Body of pancreas (tissue), 4 donors: ENCODE data around the gene BLOC1S5. TPM values are rescaled to one million over a fixed set of nuclear protein-coding genes. Genes with fewer than 3 reads are reported as not detected.

Source experiments
- ATAC-seq: fragments of 150-250 bp; one replicate; pipeline ENCODE4 v1.9.1; 2016
- DNase-seq, 4 donors: peaks; one replicate each; pipeline ENCODE4 v3.0.0-alpha.2; 2019
- H3K27ac ChIP-seq, 4 donors: fragments of 200-600 bp; sonication (generic); 1 replicate in 3 of 4; 2 replicates in 1 of 4; pipeline versions ENCODE4 v1.5.1 to v1.6.1; 2016 to 2019; ENCODE audit warnings: mild to moderate bottlenecking in 1 of 4, mixed read lengths in 1 of 4, moderate library complexity in 1 of 4
- H3K27me3 ChIP-seq, 2 donors: fragments of 200-600 bp; sonication (generic); one replicate each; pipeline ENCODE4 v1.6.0; 2016; ENCODE audit warnings: mild to moderate bottlenecking in 1 of 2
- H3K36me3 ChIP-seq, 2 donors: fragments of 200-600 bp; sonication (generic); replicated peaks in 1 of 2; 2 replicates each; pipeline ENCODE4 v1.5.1; 2016; ENCODE audit warnings: low read depth in 2 of 2; ENCODE audit not compliant: insufficient read depth in 1 of 2
- H3K4me1 ChIP-seq: fragments of 200-600 bp; sonication (generic); one replicate; pipeline ENCODE4 v1.6.0; 2016
- H3K4me3 ChIP-seq, 2 donors: fragments of 200-600 bp; sonication (generic); 1 replicate in 1 of 2; 2 replicates in 1 of 2; pipeline ENCODE4 v1.5.1; 2016 to 2019
- H3K9me3 ChIP-seq, 3 donors: fragments of 200-600 bp; sonication (generic); 1 replicate in 2 of 3; 2 replicates in 1 of 3; pipeline ENCODE4 v1.5.1; 2016
- CTCF ChIP-seq, 7 experiments: fragments of 450-650 bp in 4 of 7; fragments of 200-600 bp in 3 of 7; sonication (generic) in 3 of 7; IDR thresholded peaks; one replicate each; pipeline ENCODE4 v1.5.1; 2016 to 2019; ENCODE audit warnings: antibody characterized with exemption in 7 of 7
- POLR2A ChIP-seq, 3 donors: fragments of 450-650 bp; IDR thresholded peaks; one replicate each; pipeline ENCODE4 v1.6.1; 2016; ENCODE audit warnings: antibody characterized with exemption in 3 of 3, mild to moderate bottlenecking in 2 of 3
- WGBS, 2 donors: methylation state at CpG; one replicate each; pipeline ENCODE4 v1.1.5; 2017; 5-methylcytosine and 5-hydroxymethylcytosine counted together
- intact Hi-C: fragments of 100-400 bp; cut with DNase I; formaldehyde crosslinking; loops from one replicate; pipeline ENCODE4 v1.15.1; 2023
- total RNA-seq, 2 donors: library from RNA; depleted of rRNA; stranded (reverse); fragments of >200 nt; gene quantifications; one replicate each; pipeline ENCODE4 v1.1.0, GENCODE V29; 2016

The BLOC1S5 gene
- total RNA-seq, 2 donors from 2014 or later, result 2.6 to 4.4 TPM

DNA sequence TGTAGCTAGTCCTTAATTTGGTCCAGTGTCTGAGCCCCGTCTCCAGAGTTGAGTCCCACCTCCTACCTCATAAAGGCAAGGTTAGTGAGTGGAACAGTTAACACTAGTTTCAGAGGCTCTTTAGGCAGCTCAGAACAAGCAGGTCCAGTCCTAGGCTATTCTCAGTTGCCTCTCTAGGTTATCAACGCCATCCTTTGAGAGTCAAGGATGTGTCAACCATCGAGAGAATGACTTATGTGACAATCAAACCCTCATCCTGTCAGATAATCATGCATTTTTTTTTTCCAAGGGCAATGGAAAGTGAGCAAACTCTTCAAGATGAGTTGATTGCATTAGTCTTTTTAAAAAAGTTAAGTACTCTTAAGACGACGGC, 89.6 kb downstream of the BLOC1S5 start:
- H3K27me3 ChIP-seq, result no peaks in the 10 kb centered on the region
- H3K4me3 ChIP-seq, result no peak overlapping the region
- TF ChIP-seq CTCF (IDR thresholded peaks at IDR 0.05), result no peak
- no peak for TF ChIP-seq POLR2A (IDR thresholded peaks at IDR 0.05)
- H3K36me3 ChIP-seq, result no peaks in the 10 kb centered on the region
- intact Hi-C loops, result no loop called here
- no peaks in the 10 kb centered on the region for H3K9me3 ChIP-seq
- peak overlapping the region in 2 of 4 donors; percentile 2 to 19 for H3K27ac ChIP-seq
- ATAC-seq, result no peak
- 63% methylated on average over 5 of the region's 5 CpGs for WGBS, 2 donors
- peaks cover 18% of the 10 kb centered on the region for H3K4me1 ChIP-seq
- DNase-seq, result no peak

- 68 to 75% methylated on average over 2 of the region's 2 CpGs for WGBS, 2 donors
Measured at GRCh38 chr6:7973584-7973983, 90.6 kb downstream of the BLOC1S5 start.

DNA sequence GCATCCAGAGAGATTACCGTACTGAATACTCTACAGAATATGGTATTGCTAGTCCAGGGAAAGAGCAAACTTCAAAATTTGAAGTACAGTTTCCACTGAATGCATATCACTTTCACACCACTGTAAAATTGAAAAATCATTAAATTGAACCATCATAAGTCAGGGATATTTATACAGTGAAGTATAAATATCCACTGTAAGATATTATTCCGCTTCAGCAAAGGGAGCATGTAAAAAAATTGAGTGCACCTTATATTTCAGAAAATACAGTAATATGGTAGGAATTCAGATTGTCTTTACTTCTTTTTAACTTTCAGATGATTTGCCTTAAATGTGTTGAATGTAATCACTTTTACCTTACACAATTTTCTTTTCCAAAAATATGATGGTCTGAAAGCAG, 92.7 kb downstream of the BLOC1S5 start:
- Histone ChIP-seq H3K4me3 (no peak overlapping the region), H3K27ac (no peak overlapping the region), H3K4me1 (peaks cover 18% of the 10 kb centered on the region), H3K36me3 (no peaks in the 10 kb centered on the region), H3K27me3 (no peaks in the 10 kb centered on the region), H3K9me3 (no peaks in the 10 kb centered on the region)
- 93 to 96% methylated on average over 2 of the region's 2 CpGs for WGBS, 2 donors
- TF ChIP-seq POLR2A (IDR thresholded peaks at IDR 0.05), result no peak
- TF ChIP-seq CTCF (IDR thresholded peaks at IDR 0.05), result no peak
- intact Hi-C loops, result no loop called here
- no peak for DNase-seq
- ATAC-seq, result no peak

More at GRCh38 chr6:7973584-7973983, 90.6 kb downstream of the BLOC1S5 start:
- no peaks in the 10 kb centered on the region for H3K27me3 ChIP-seq
- DNase-seq, result no peak
- H3K27ac ChIP-seq, result no peak overlapping the region
- no peak for TF ChIP-seq CTCF (IDR thresholded peaks at IDR 0.05)
- no peak for TF ChIP-seq POLR2A (IDR thresholded peaks at IDR 0.05)
- ATAC-seq, result no peak
- H3K4me1 ChIP-seq, result peaks cover 18% of the 10 kb centered on the region
- no peak overlapping the region for H3K4me3 ChIP-seq
- intact Hi-C loops, result no loop called here
- H3K36me3 ChIP-seq, result no peaks in the 10 kb centered on the region
- no peaks in the 10 kb centered on the region for H3K9me3 ChIP-seq

DNA sequence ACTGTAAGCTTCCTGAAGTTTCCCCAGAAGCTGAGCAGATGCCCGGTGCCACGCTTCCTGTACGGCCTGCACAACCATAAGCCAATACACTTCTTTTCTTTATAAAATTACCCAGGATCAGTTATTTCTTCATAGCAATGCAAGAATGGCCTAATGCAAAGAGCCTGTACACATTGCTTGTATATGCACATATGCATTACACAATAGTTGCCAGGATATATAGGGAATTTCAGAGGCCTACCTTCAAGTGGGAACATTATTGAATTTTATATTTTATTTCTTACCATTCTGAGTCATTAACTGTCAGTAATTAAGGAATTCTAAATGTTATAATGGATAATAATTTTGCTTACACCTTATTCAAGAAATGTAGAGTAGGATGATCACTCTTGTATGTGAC, 93.6 kb downstream of the BLOC1S5 start:
- intact Hi-C loops, result no loop called here
- Histone ChIP-seq H3K27ac (no peak overlapping the region), H3K9me3 (no peaks in the 10 kb centered on the region), H3K36me3 (no peaks in the 10 kb centered on the region), H3K4me1 (peaks cover 14% of the 10 kb centered on the region), H3K27me3 (no peaks in the 10 kb centered on the region), H3K4me3 (no peak overlapping the region)
- no peak for ATAC-seq
- no peak for TF ChIP-seq POLR2A (IDR thresholded peaks at IDR 0.05)
- 93 to 96% methylated on average over 3 of the region's 3 CpGs for whole genome bisulfite sequencing, 2 donors
- no peak for DNase-seq

Other genes with a start within 250 kb of the BLOC1S5 start
- 100 to 1,000 TPM; 104 to 112 TPM for gene TXNDC5, start 153.6 kb downstream of the BLOC1S5 start, total RNA-seq
- gene EEF1E1, start 38.2 kb upstream of the BLOC1S5 start, total RNA-seq, result 10 to 100 TPM; 18.9 to 25.4 TPM